HG03097 (cell line): ENCODE measurements around the gene FAM200B.

Source experiments
- ATAC-seq: cut with Tn5 transposase; IDR thresholded peaks from one replicate; pipeline ENCODE4 v1.9.1; 2021; ENCODE audit not compliant: unreplicated experiment, low FRiP score

FAM200B gene

GRCh38 chr4:15694431-15694830 is 12.8 kb downstream of the FAM200B start:
- no peak for ATAC-seq

DNA sequence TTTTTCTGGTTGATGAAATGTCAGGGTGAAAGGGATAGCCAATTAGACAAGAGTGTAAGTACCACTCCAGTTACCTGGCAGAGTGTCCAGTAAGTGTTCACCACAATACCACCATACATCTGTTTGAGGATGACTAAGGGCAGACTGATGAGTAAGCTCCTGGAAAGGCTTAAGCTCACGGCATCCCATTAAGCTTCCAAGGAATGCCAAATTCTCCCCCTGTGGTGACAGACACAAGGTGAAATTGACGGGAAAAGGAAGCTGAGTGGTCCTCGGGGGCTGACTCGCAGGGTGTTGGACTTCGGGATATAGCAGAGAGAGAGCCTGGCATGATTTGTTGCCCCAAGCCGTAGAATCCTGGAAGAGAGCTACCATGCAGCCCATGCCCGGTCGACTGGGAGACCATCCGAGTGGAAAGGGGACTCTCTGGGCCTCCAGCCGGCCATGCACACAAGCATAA is 13.6 kb downstream of the FAM200B start:
- no peak for ATAC-seq

GRCh38 chr4:15695729-15696128 is 14.1 kb downstream of the FAM200B start:
- no peak for ATAC-seq

DNA sequence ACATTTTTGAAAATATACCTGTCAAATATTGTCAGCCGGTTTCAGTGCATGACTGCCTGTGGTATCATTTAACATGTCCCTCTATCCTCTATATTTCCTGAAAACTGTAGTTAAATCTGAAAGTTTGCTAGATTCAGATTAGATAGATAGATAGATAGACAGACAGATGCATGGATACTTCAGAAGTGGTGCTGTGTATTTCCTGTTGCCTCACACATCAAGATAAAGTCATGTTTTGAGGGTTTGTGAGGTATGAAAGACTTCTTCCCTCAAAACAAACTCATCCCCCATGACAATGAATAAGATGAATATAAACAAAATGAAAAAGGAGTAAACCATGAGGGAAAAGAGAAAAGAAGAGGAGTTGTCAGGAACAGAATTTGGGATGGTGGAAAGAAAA is 15.2 kb downstream of the FAM200B start:
- ATAC-seq: no peak

GRCh38 chr4:15702941-15703403 is 21.3 kb downstream of the FAM200B start, which contains the start of gene BST1:
BST1 (plus strand) TSS chr4:15703065; CDS start chr4:15703145, 80 bp downstream.
- no peak for ATAC-seq

- ATAC-seq: no peak
These were observed 21.8 kb downstream of the FAM200B start for GRCh38 chr4:15703439-15703838.

- no peak for ATAC-seq
These were observed 22.5 kb downstream of the FAM200B start for GRCh38 chr4:15704129-15704528.

DNA sequence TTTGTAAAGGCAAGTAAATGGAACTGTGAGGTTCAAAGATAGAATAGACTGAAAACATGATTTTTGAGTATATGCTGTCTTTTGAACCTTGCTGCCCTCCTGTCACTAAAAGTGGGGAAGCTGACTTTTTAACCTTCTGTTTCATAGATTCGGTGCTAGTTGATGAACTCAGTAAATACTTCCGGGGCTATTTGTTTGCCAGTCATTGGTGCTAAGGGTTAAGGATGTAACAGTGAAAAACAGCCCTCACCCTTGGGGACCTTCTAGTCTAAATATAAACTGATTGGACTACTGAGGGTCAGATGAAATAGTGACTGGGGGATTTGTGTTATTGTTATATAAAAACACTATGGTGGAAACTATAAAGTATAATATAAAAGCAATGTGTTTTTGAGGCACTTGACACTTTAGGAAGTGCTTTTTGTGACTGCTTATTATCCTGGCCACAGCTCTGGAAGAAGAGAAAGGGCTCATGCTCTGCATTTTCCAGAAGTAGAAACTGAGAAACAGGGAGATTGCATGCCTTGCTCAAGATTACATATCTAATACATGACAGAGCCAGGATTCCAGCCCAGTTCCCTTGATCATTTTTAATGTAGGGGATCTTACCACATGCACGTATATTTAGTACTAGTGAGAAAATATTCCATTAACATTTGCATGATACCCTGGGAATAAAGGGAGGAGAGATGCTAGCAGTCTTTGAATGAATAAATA is 25.2 kb downstream of the FAM200B start:
- no peak for ATAC-seq

DNA sequence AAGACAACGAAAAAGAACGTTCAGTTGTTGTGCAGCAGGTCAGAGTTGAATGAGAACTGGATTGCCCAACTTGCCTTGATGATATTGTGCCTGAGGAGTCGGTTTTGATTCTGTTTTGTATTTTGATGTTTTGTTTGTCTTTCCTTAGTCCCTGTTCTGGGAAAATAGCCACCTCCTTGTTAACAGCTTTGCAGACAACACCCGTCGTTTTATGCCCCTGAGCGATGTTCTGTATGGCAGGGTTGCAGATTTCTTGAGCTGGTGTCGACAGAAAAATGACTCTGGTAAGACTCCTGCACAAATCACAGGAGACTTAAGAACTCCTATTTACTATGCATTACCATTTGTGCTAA is 25.7 kb downstream of the FAM200B start:
- ATAC-seq: no peak

GRCh38 chr4:15711762-15712161 is 30.1 kb downstream of the FAM200B start:
- no peak for ATAC-seq

- no peak for ATAC-seq
These were observed 30.6 kb downstream of the FAM200B start for GRCh38 chr4:15712214-15712613.

DNA sequence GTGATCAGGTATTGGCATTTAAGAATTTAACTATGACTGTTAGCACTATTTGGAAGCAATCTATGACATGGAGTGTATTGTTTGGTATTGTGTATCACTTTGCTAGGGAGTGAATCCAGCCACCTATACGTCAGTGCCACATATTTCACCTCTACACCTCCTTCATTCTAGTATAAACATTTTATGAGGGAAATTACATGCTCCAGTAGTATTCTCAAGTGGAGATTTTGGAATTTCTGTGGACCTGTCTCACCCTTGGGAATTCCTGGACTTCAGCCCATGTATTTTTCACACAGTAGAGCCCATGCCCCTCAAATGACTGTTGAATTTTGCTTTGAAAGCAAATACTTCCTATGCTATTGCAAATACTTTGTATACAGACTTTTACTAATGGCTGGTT is 32.5 kb downstream of the FAM200B start:
- no peak for ATAC-seq

GRCh38 chr4:15714646-15715435 is 33.2 kb downstream of the FAM200B start:
- no peak for ATAC-seq

GRCh38 chr4:15716115-15716514 is 34.5 kb downstream of the FAM200B start:
- ATAC-seq: no peak

DNA sequence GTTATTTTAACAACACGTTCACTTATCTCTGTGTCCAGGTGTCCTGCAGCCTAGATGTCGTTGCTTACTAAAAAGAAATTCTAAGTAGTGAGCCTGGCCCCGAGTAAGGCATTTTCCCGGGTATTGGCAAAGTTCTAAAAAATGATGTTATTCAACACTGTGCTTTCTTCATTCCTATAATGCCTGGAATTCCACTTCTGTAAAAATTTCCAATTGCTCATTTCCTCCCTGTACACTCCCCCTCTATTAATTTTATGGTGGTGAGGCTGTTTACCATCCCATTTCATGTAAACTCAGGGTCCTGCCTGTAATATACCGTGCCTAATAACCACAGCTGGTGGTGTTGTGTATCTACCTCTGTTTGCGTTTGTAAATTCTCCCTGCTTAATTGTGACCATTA is 35.5 kb downstream of the FAM200B start:
- no peak for ATAC-seq

DNA sequence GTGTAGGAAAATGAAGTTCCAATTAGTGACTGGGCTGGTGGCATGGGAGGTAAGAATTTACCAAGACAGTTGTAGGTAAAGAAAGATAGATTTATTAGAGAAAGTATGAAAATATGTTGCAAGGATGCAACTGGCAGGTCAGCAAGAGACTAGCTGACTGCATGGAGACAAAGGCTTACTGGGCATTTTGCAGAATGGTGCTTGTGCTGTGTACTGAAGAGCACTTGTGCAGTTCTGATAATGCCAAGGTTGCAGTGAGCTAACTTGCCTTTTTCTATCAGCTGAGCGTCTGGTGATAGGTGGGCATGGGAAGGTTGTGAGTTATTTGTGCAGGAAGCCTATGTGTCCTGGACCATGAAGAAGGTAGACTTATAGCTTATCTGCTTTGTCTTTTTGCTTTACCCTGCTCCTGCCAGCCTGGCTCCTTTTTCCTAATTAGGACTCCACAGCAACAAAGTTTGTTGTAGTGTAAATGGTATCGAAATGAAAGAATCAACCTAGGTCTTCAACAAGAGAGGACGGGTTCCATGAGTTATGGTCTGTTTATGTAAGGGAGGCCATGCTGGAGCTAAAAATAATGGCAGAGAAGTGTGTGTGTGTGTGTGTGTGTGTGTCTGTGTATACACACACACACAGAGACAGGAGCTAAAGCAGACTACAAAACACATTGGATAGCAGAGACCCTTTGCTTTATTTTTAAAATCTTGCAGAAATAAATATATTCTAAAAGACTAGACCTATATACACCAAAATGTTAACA is 36.2 kb downstream of the FAM200B start:
- no peak for ATAC-seq

DNA sequence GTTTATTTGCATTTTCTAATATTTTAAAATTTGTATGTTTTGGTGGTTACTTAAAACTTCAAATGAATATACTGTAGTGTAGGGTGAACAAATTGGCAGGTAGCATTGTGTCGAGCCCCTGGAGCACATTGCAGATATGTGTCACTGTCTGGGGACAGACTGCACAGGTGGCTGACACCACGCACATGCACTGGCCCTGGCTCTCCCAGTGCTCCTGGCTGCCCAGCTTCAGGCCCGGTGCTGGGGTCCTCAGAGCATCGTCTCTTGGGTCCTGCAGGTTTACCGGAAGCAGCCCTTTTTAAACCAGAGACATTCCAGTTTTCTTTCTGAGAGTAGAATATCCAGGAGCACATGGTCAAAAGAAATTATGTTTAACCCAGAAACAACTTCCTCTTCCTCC is 36.8 kb downstream of the FAM200B start:
- no peak for ATAC-seq

GRCh38 chr4:15718959-15719358 is 37.3 kb downstream of the FAM200B start:
- ATAC-seq: no peak

DNA sequence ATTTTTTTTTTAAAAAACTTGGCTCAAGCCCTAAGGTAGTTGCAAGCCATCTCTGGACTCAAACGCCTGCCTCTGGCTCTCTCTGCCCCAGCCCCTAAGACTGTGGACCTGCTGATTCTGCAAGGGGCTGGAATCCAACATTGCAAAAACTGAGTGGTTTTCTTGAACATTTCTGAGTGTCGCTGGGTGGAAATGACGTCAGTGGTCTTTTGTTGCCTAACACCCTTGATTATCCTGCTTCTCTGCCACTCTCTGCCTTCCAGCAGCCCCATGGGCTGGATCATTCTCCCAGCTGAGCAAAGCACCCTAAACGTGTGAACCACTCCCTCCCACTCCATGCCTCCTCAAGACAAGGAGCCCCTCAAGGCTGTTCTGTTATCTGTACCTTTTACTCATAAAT is 37.9 kb downstream of the FAM200B start:
- ATAC-seq: no peak

- ATAC-seq: no peak
These were observed 39.2 kb downstream of the FAM200B start for GRCh38 chr4:15720851-15721250.

DNA sequence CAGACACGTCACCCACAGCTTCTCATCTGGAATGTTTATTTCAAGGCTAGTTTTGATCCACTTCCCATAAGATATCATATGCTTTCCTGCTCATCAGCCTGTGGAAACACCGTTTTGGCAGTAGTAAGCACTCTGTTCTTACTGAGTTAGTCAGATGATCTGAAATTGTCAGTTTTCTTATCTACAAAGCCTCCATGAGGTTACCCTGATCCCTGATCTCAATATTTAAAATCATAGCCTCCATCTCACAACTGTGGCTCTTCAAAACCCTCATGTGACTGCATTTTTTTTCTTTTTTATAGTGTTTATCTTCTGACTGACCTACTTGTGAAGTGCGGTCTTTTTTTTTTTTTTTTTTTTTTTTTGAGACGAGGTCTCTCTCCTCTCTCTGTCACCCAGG is 44.0 kb downstream of the FAM200B start:
- no peak for ATAC-seq
